Measurements from ENCODE around the gene TMA7B.

GRCh38 chr22:39936523-39937145 is 23.6 kb upstream of the TMA7B start:
- no peak for TF ChIP-seq CTCF (IDR thresholded peaks at IDR 0.05)
- no peak for TF ChIP-seq EZH2 (IDR thresholded peaks at IDR 0.05; ENCODE audit: borderline replicate concordance, insufficient read depth, low read depth, low read length, poor library complexity, severe bottlenecking)

All from B cell (primary cell).